ENCODE results near the gene APBA3.

Gene APBA3

GRCh38 chr19:3807574-3808354 lies 46.3 kb upstream of the APBA3 start:
- no peak overlapping the region for H2BK15ac ChIP-seq (replicated peaks; ENCODE audit: low read depth)
- H3K4me2 ChIP-seq (ENCODE audit: low read length), result no peak overlapping the region
- no peaks in the 10 kb centered on the region for H3K79me1 ChIP-seq (ENCODE audit: low read length)
- H3K9ac ChIP-seq (ENCODE audit: low read length), result no peak overlapping the region
- no peaks in the 10 kb centered on the region for H3K27me3 ChIP-seq (ENCODE audit: insufficient read depth, low read length, poor library complexity)
- no peak overlapping the region for H2BK5ac ChIP-seq (ENCODE audit: low read length)
- no peak overlapping the region for H3K18ac ChIP-seq (ENCODE audit: low read length)
- no peak overlapping the region for H2AK5ac ChIP-seq (ENCODE audit: low read length)
- no peak overlapping the region for H4K5ac ChIP-seq (ENCODE audit: low read length)
- no peak for DNase-seq
- H3K23ac ChIP-seq (ENCODE audit: low read length), result no peak overlapping the region
- H4K8ac ChIP-seq (ENCODE audit: low read depth, low read length), result no peak overlapping the region
- no peak overlapping the region for H3K27ac ChIP-seq (ENCODE audit: low read depth, low read length)
- no peak overlapping the region for H3K56ac ChIP-seq (ENCODE audit: low read length)
- H3K79me2 ChIP-seq (ENCODE audit: control insufficient read depth, insufficient read depth, low read length), result no peaks in the 10 kb centered on the region
- H3K4me3 ChIP-seq (ENCODE audit: low read length), result no peak overlapping the region
- no CpG with 5 or more reads among the region's 35 CpGs for WGBS (ENCODE audit: extremely low coverage, insufficient coverage, low lambda C conversion rate)
- H3K36me3 ChIP-seq (ENCODE audit: control insufficient read depth, insufficient read depth, low read length), result no peaks in the 10 kb centered on the region
- H3K4me1 ChIP-seq (ENCODE audit: control insufficient read depth, low read depth, low read length), result no peaks in the 10 kb centered on the region
- H3K4ac ChIP-seq (ENCODE audit: low read depth, low read length), result no peak overlapping the region
- no peak overlapping the region for H2BK120ac ChIP-seq (ENCODE audit: low read depth, low read length)

DNA sequence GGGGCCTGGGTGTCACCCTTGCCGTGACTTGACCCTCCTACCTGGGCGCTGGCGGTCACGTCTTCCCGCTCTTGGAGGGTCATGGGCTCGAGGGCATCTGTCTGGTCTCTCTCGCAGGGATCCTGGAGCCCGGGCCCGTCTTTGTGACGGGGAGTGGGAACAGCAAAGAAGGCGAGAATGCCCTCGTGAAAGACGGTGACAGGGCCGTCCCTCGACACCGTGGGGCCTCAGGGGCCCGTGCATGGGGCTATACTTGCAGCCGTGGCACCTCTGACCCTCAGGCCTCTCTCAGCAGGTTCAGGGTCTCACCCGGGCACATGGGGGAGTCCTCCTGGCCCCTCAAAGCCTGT lies 45.6 kb upstream of the APBA3 start:
- H4K8ac ChIP-seq (ENCODE audit: low read depth, low read length), result no peak overlapping the region
- WGBS (ENCODE audit: extremely low coverage, insufficient coverage, low lambda C conversion rate), result no CpG with 5 or more reads among the region's 19 CpGs
- no peak overlapping the region for H3K4me3 ChIP-seq (ENCODE audit: low read length)
- H3K56ac ChIP-seq (ENCODE audit: low read length), result no peak overlapping the region
- H3K36me3 ChIP-seq (ENCODE audit: control insufficient read depth, insufficient read depth, low read length), result no peaks in the 10 kb centered on the region
- no peak for DNase-seq
- no peak overlapping the region for H3K9ac ChIP-seq (ENCODE audit: low read length)
- no peak overlapping the region for H3K27ac ChIP-seq (ENCODE audit: low read depth, low read length)
- H3K18ac ChIP-seq (ENCODE audit: low read length), result no peak overlapping the region
- H3K4me1 ChIP-seq (ENCODE audit: control insufficient read depth, low read depth, low read length), result no peaks in the 10 kb centered on the region
- H3K79me2 ChIP-seq (ENCODE audit: control insufficient read depth, insufficient read depth, low read length), result no peaks in the 10 kb centered on the region
- no peak overlapping the region for H3K4ac ChIP-seq (ENCODE audit: low read depth, low read length)
- no peak overlapping the region for H2BK15ac ChIP-seq (replicated peaks; ENCODE audit: low read depth)
- no peak overlapping the region for H3K23ac ChIP-seq (ENCODE audit: low read length)
- H2AK5ac ChIP-seq (ENCODE audit: low read length), result no peak overlapping the region
- no peak overlapping the region for H2BK120ac ChIP-seq (ENCODE audit: low read depth, low read length)
- H4K5ac ChIP-seq (ENCODE audit: low read length), result no peak overlapping the region
- no peaks in the 10 kb centered on the region for H3K27me3 ChIP-seq (ENCODE audit: insufficient read depth, low read length, poor library complexity)
- H3K79me1 ChIP-seq (ENCODE audit: low read length), result no peaks in the 10 kb centered on the region
- no peak overlapping the region for H2BK5ac ChIP-seq (ENCODE audit: low read length)
- H3K4me2 ChIP-seq (ENCODE audit: low read length), result no peak overlapping the region

DNA sequence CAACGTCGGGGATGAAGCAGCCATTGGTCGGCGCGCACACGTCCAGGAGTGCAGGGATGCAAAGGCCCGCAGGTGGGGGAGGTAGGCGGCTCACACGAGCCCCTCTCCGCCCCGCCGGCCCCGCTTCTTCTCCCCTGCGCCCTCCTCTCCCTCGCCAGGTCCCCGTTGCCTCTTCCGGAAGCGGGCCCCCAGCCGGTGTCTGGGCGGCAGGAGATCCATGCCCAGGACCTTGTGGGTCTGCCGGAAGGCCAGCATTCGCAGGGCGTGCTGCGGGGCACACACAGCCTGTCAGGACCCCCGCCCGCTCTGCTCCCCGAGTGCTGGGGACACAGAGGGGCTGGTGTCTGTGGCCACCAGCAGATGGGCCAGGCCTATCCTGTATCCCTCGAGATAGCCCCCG lies 44.4 kb upstream of the APBA3 start:
- no peak overlapping the region for H3K27ac ChIP-seq (ENCODE audit: low read depth, low read length)
- no peaks in the 10 kb centered on the region for H3K79me2 ChIP-seq (ENCODE audit: control insufficient read depth, insufficient read depth, low read length)
- H3K23ac ChIP-seq (ENCODE audit: low read length), result no peak overlapping the region
- no peak overlapping the region for H3K9ac ChIP-seq (ENCODE audit: low read length)
- H2BK5ac ChIP-seq (ENCODE audit: low read length), result no peak overlapping the region
- H4K5ac ChIP-seq (ENCODE audit: low read length), result no peak overlapping the region
- no peaks in the 10 kb centered on the region for H3K36me3 ChIP-seq (ENCODE audit: control insufficient read depth, insufficient read depth, low read length)
- no CpG with 5 or more reads among the region's 29 CpGs for WGBS (ENCODE audit: extremely low coverage, insufficient coverage, low lambda C conversion rate)
- H3K27me3 ChIP-seq (ENCODE audit: insufficient read depth, low read length, poor library complexity), result peaks cover 2% of the 10 kb centered on the region
- no peaks in the 10 kb centered on the region for H3K4me1 ChIP-seq (ENCODE audit: control insufficient read depth, low read depth, low read length)
- no peak overlapping the region for H3K18ac ChIP-seq (ENCODE audit: low read length)
- H2BK15ac ChIP-seq (replicated peaks; ENCODE audit: low read depth), result no peak overlapping the region
- no peak overlapping the region for H2BK120ac ChIP-seq (ENCODE audit: low read depth, low read length)
- no peaks in the 10 kb centered on the region for H3K79me1 ChIP-seq (ENCODE audit: low read length)
- H4K8ac ChIP-seq (ENCODE audit: low read depth, low read length), result no peak overlapping the region
- H3K56ac ChIP-seq (ENCODE audit: low read length), result no peak overlapping the region
- no peak overlapping the region for H3K4me3 ChIP-seq (ENCODE audit: low read length)
- H3K4ac ChIP-seq (ENCODE audit: low read depth, low read length), result no peak overlapping the region
- H2AK5ac ChIP-seq (ENCODE audit: low read length), result no peak overlapping the region
- no peak for DNase-seq
- no peak overlapping the region for H3K4me2 ChIP-seq (ENCODE audit: low read length)

DNA sequence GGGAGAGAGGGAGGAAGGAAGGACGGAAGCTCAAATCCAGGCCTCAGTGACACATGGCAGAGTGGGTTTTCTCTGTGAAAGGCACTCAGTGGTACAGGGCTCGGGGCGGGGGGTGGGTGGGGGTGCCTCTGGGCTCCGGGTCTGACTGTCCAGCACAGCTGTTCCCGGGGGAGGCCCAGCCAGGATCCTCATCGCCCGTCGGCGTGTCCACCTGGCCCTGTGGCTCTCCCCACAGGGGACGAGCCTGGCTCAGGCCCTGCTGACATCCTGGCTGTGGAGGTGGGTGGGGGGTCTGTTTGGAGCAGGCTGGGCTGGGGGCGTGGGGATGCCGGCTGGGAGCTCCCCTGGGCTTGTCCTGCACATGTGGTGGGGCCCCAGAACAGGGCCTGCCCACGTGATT lies 42.9 kb upstream of the APBA3 start:
- H3K9ac ChIP-seq (ENCODE audit: low read length), result no peak overlapping the region
- no peak overlapping the region for H2BK5ac ChIP-seq (ENCODE audit: low read length)
- no peak overlapping the region for H3K27ac ChIP-seq (ENCODE audit: low read depth, low read length)
- no peak overlapping the region for H4K8ac ChIP-seq (ENCODE audit: low read depth, low read length)
- no peak overlapping the region for H3K56ac ChIP-seq (ENCODE audit: low read length)
- no peaks in the 10 kb centered on the region for H3K36me3 ChIP-seq (ENCODE audit: control insufficient read depth, insufficient read depth, low read length)
- no peak overlapping the region for H3K18ac ChIP-seq (ENCODE audit: low read length)
- H3K79me1 ChIP-seq (ENCODE audit: low read length), result no peaks in the 10 kb centered on the region
- no peak overlapping the region for H3K4ac ChIP-seq (ENCODE audit: low read depth, low read length)
- H3K4me2 ChIP-seq (ENCODE audit: low read length), result no peak overlapping the region
- H3K23ac ChIP-seq (ENCODE audit: low read length), result no peak overlapping the region
- peaks cover 2% of the 10 kb centered on the region for H3K27me3 ChIP-seq (ENCODE audit: insufficient read depth, low read length, poor library complexity)
- no peak for DNase-seq
- H2BK15ac ChIP-seq (replicated peaks; ENCODE audit: low read depth), result no peak overlapping the region
- H2AK5ac ChIP-seq (ENCODE audit: low read length), result no peak overlapping the region
- H4K5ac ChIP-seq (ENCODE audit: low read length), result no peak overlapping the region
- no peaks in the 10 kb centered on the region for H3K79me2 ChIP-seq (ENCODE audit: control insufficient read depth, insufficient read depth, low read length)
- no peak overlapping the region for H2BK120ac ChIP-seq (ENCODE audit: low read depth, low read length)
- H3K4me1 ChIP-seq (ENCODE audit: control insufficient read depth, low read depth, low read length), result no peaks in the 10 kb centered on the region
- WGBS (ENCODE audit: extremely low coverage, insufficient coverage, low lambda C conversion rate), result no CpG with 5 or more reads among the region's 13 CpGs
- H3K4me3 ChIP-seq (ENCODE audit: low read length), result no peak overlapping the region

DNA sequence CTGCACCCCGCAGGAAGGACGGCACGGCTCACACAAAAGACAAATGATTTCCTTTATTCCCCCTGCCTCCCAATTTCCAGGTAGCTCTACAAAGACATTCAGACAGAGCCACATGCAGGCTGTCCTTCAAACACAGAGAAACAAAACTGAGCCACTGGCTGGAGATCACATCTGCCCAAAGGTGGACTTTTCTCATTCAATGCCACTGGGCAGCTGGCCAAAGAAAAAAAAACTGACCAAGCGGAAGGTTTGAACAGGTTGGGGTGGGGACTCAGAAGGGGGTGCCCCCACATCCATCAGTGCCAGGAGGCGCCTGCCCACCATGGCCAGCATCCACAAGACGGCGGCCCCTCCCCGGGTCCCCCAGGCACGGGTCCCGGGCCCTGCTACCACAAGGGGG lies 42.5 kb upstream of the APBA3 start:
- no peak overlapping the region for H4K5ac ChIP-seq (ENCODE audit: low read length)
- no peaks in the 10 kb centered on the region for H3K79me2 ChIP-seq (ENCODE audit: control insufficient read depth, insufficient read depth, low read length)
- H3K9ac ChIP-seq (ENCODE audit: low read length), result no peak overlapping the region
- DNase-seq, result no peak
- H3K27me3 ChIP-seq (ENCODE audit: insufficient read depth, low read length, poor library complexity), result peaks cover 2% of the 10 kb centered on the region
- H2BK5ac ChIP-seq (ENCODE audit: low read length), result no peak overlapping the region
- H2AK5ac ChIP-seq (ENCODE audit: low read length), result no peak overlapping the region
- no peak overlapping the region for H3K27ac ChIP-seq (ENCODE audit: low read depth, low read length)
- no peaks in the 10 kb centered on the region for H3K4me1 ChIP-seq (ENCODE audit: control insufficient read depth, low read depth, low read length)
- H3K36me3 ChIP-seq (ENCODE audit: control insufficient read depth, insufficient read depth, low read length), result no peaks in the 10 kb centered on the region
- H4K8ac ChIP-seq (ENCODE audit: low read depth, low read length), result no peak overlapping the region
- H3K56ac ChIP-seq (ENCODE audit: low read length), result no peak overlapping the region
- H3K18ac ChIP-seq (ENCODE audit: low read length), result no peak overlapping the region
- H3K23ac ChIP-seq (ENCODE audit: low read length), result no peak overlapping the region
- WGBS (ENCODE audit: extremely low coverage, insufficient coverage, low lambda C conversion rate), result no CpG with 5 or more reads among the region's 10 CpGs
- H2BK15ac ChIP-seq (replicated peaks; ENCODE audit: low read depth), result no peak overlapping the region
- H2BK120ac ChIP-seq (ENCODE audit: low read depth, low read length), result no peak overlapping the region
- H3K4me2 ChIP-seq (ENCODE audit: low read length), result no peak overlapping the region
- H3K79me1 ChIP-seq (ENCODE audit: low read length), result no peaks in the 10 kb centered on the region
- H3K4me3 ChIP-seq (ENCODE audit: low read length), result no peak overlapping the region
- H3K4ac ChIP-seq (ENCODE audit: low read depth, low read length), result no peak overlapping the region

Data from mesendoderm (in vitro differentiated cells).